Neural progenitor cell (in vitro differentiated cells): ENCODE measurements around the gene DSCAML1.

Experiments used
- CTCF ChIP-seq: fragments of 200-600 bp; sonication (generic); IDR thresholded peaks from 2 replicates; pipeline ENCODE4 v1.5.1; 2017; ENCODE audit warnings: antibody characterized with exemption, mild to moderate bottlenecking
- EZH2 ChIP-seq: fragments of 200-600 bp; sonication (generic); IDR thresholded peaks from 2 replicates; pipeline ENCODE4 v1.6.1; 2017; ENCODE audit warnings: antibody characterized with exemption, mild to moderate bottlenecking, moderate library complexity

GRCh38 chr11:117520201-117520600, 276.8 kb downstream of the DSCAML1 start:
- TF ChIP-seq EZH2 (no peak), CTCF (no peak)
